Motor neuron (in vitro differentiated cells): ENCODE results near the gene QRFP. TPM values are rescaled to one million over a fixed set of nuclear protein-coding genes. Genes with fewer than 3 reads are reported as not detected.
A peak's percentile ranks its signal among the peaks of the same experiment; 100 is the strongest.

Source experiments
- ATAC-seq, 8 experiments: fragments of 200-7000 bp; cut with Tn5 transposase; replicated peaks in 6 of 8; 2 replicates each; pipeline ENCODE4 v1.8.0; 2021; ENCODE audit warnings: mild to moderate bottlenecking in 8 of 8, moderate library complexity in 8 of 8
- H3K27ac ChIP-seq, 2 donors: fragments of 250-450 bp; sonication (Bioruptor Pico); 2 replicates each; pipeline ENCODE4 v1.9.0; 2021; ENCODE audit warnings: antibody characterized with exemption in 2 of 2, mild to moderate bottlenecking in 2 of 2, moderate library complexity in 1 of 2
- H3K4me1 ChIP-seq, 2 donors: fragments of 250-450 bp; sonication (Bioruptor Pico); replicated peaks in 1 of 2; 2 replicates each; pipeline ENCODE4 v1.6.1; 2021; ENCODE audit warnings: antibody characterized with exemption in 2 of 2, mild to moderate bottlenecking in 2 of 2, moderate library complexity in 1 of 2
- H3K4me3 ChIP-seq, 5 donors: fragments of 250-450 bp; sonication (Bioruptor Pico); 2 replicates each; pipeline ENCODE4 v1.9.0; 2021; ENCODE audit warnings: antibody characterized with exemption in 5 of 5, mild to moderate bottlenecking in 5 of 5, moderate library complexity in 4 of 5
- WGBS, 10 experiments: fragments of 450-650 bp; shearing (Covaris generic); methylation state at CpG; one replicate each; pipeline ENCODE4 v1.0.0; 2022; 5-methylcytosine and 5-hydroxymethylcytosine counted together
- in situ Hi-C, 9 experiments: fragments of 400-800 bp; cut with MboI; loops; one replicate each; pipeline ENCODE4 v1.15.0; 2021; ENCODE audit warnings: low sequenced_read_pairs in 9 of 9, low pct_unique_long_range_greater_than_20kb in 2 of 9; ENCODE audit not compliant: unreplicated experiment in 9 of 9
- total RNA-seq, 8 experiments: library from RNA; unstranded; fragments of 300-600 nt; gene quantifications; 2 replicates each; pipeline versions ENCODE4 v1.2.3 to v1.2.4, GENCODE V29; 2022

QRFP gene
- total RNA-seq, 8 experiments from 2014 or later, result 0.33 to 3.0 (median 0.66) TPM

GRCh38 chr9:130930804-130931349 lies 34.3 kb upstream of the QRFP start:
- ATAC-seq, result no peak
- in situ Hi-C loops, result no loop called here

GRCh38 chr9:130930132-130930803 lies 33.7 kb upstream of the QRFP start:
- Histone ChIP-seq H3K4me3 (no peak overlapping the region), H3K4me1 (peaks cover 46 to 49% of the 10 kb centered on the region in 2 donors), H3K27ac (peak overlapping the region; percentile 14 to 89)
- no peak for ATAC-seq
- in situ Hi-C loops, result no loop called here
- 40 to 100% (median 100%) methylated on average over 1 of the region's 23 CpGs; no CpG with 5 or more reads in 7 of the 10 experiments for WGBS, 10 experiments

More at GRCh38 chr9:130930804-130931349, 34.3 kb upstream of the QRFP start:
- no peak overlapping the region for H3K4me3 ChIP-seq
- WGBS, 10 experiments, result 40 to 100% (median 93%) methylated on average over 1 to 14 of the region's 15 CpGs; no CpG with 5 or more reads in 3 of the 10 experiments
- peak overlapping the region in 1 of 2 donors; percentile 37 for H3K27ac ChIP-seq
- H3K4me1 ChIP-seq, result peaks cover 40 to 43% of the 10 kb centered on the region in 2 donors

- Histone ChIP-seq H3K4me1 (peaks cover 48 to 49% of the 10 kb centered on the region in 2 donors), H3K4me3 (no peak overlapping the region), H3K27ac (peak overlapping the region; percentile 76 to 89)
- 93 to 100% (median 95%) methylated on average over 1 to 11 of the region's 36 CpGs; no CpG with 5 or more reads in 7 of the 10 experiments for WGBS, 10 experiments
- in situ Hi-C loops, result no loop called here
- no peak for ATAC-seq
These were observed 33.0 kb upstream of the QRFP start for GRCh38 chr9:130929571-130930038.

GRCh38 chr9:130927995-130928900 lies 31.6 kb upstream of the QRFP start:
- ATAC-seq, result peak in 6 of 8 experiments; percentile 28 to 88 (median 84)
- 10 to 50% (median 33%) methylated on average over 2 to 3 of the region's 14 CpGs; no CpG with 5 or more reads in 5 of the 10 experiments for WGBS, 10 experiments

GRCh38 chr9:130927338-130927737 lies 30.7 kb upstream of the QRFP start:
- ATAC-seq, result peak in 1 of 8 experiments; percentile 10
- no peak overlapping the region for H3K4me3 ChIP-seq
- H3K27ac ChIP-seq, result peak overlapping the region; percentile 6 to 89
- peaks cover 38 to 44% of the 10 kb centered on the region in 2 donors for H3K4me1 ChIP-seq
- WGBS, 10 experiments, result 60 to 93% (median 74%) methylated on average over 1 to 6 of the region's 10 CpGs; no CpG with 5 or more reads in 6 of the 10 experiments
- in situ Hi-C loops, result no loop called here

More at GRCh38 chr9:130927995-130928900, 31.6 kb upstream of the QRFP start:
- Histone ChIP-seq H3K4me3 (no peak overlapping the region), H3K27ac (peak overlapping the region; percentile 76 to 89), H3K4me1 (peaks cover 38 to 44% of the 10 kb centered on the region in 2 donors)
- in situ Hi-C loops, result no loop called here

GRCh38 chr9:130925050-130925678 lies 28.6 kb upstream of the QRFP start:
- in situ Hi-C loops, result no loop called here
- Histone ChIP-seq H3K4me3 (no peak overlapping the region), H3K4me1 (peaks cover 55 to 61% of the 10 kb centered on the region in 2 donors), H3K27ac (peak overlapping the region in 1 of 2 donors; percentile 5)
- 86% methylated on average over 4 of the region's 19 CpGs; no CpG with 5 or more reads in 9 of the 10 experiments for WGBS, 10 experiments
- no peak for ATAC-seq

GRCh38 chr9:130924448-130924788 lies 27.8 kb upstream of the QRFP start:
- in situ Hi-C loops, result no loop called here
- peaks cover 51 to 56% of the 10 kb centered on the region in 2 donors for H3K4me1 ChIP-seq
- peak overlapping the region in 1 of 2 donors; percentile 11 for H3K27ac ChIP-seq
- no peak for ATAC-seq
- no peak overlapping the region for H3K4me3 ChIP-seq
- no CpG with 5 or more reads among the region's 10 CpGs for WGBS, 10 experiments

GRCh38 chr9:130923611-130924447 lies 27.2 kb upstream of the QRFP start:
- 77 to 100% (median 96%) methylated on average over 1 to 12 of the region's 42 CpGs; no CpG with 5 or more reads in 6 of the 10 experiments for WGBS, 10 experiments
- peaks cover 45 to 50% of the 10 kb centered on the region in 2 donors for H3K4me1 ChIP-seq
- no peak for ATAC-seq
- no peak overlapping the region for H3K4me3 ChIP-seq
- peak overlapping the region in 1 of 2 donors; percentile 57 for H3K27ac ChIP-seq
- in situ Hi-C loops, result no loop called here

GRCh38 chr9:130922893-130923610 lies 26.4 kb upstream of the QRFP start:
- Histone ChIP-seq H3K4me1 (peaks cover 38 to 48% of the 10 kb centered on the region in 2 donors), H3K4me3 (no peak overlapping the region), H3K27ac (peak overlapping the region in 1 of 2 donors; percentile 57)
- in situ Hi-C loops, result no loop called here
- no peak for ATAC-seq
- 82 to 100% (median 91%) methylated on average over 1 to 6 of the region's 16 CpGs; no CpG with 5 or more reads in 6 of the 10 experiments for WGBS, 10 experiments

- 55 to 100% (median 71%) methylated on average over 1 to 6 of the region's 31 CpGs; no CpG with 5 or more reads in 4 of the 10 experiments for WGBS, 10 experiments
- Histone ChIP-seq H3K27ac (peak overlapping the region; percentile 9 to 57), H3K4me3 (no peak overlapping the region), H3K4me1 (peaks cover 35 to 44% of the 10 kb centered on the region in 2 donors)
- ATAC-seq, result peak in 4 of 8 experiments; percentile 24 to 64 (median 63)
- in situ Hi-C loops, result no loop called here
These were observed 25.6 kb upstream of the QRFP start for GRCh38 chr9:130921989-130922892.
